CD4-positive, alpha-beta T cell treated with Interleukin-10 for 1 hour (primary cell): ENCODE results near the gene IL5RA.

Experiments
- DNase-seq: peaks from one replicate; pipeline ENCODE4 v3.0.0-alpha.2; 2020

IL5RA gene

DNA sequence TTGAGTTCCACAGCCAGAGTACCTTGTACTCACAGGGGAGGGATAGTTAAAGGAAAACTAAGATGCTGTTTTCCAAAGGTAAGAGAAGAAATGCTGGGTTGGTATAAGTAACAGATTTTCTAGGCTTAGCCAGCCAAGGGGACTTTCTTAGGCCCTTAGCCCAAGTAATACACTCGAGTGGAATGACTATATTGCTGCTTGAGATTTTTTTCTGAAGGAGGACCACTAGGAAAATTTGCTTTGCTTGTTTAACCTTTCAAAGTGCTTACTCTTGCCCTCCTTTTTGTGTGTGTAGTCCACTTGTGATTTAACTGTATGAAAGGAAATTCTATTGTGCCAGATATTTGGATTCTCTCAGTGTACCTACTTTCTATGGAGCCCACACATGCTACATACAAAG is 50.5 kb downstream of the IL5RA start:
- no peak for DNase-seq

DNA sequence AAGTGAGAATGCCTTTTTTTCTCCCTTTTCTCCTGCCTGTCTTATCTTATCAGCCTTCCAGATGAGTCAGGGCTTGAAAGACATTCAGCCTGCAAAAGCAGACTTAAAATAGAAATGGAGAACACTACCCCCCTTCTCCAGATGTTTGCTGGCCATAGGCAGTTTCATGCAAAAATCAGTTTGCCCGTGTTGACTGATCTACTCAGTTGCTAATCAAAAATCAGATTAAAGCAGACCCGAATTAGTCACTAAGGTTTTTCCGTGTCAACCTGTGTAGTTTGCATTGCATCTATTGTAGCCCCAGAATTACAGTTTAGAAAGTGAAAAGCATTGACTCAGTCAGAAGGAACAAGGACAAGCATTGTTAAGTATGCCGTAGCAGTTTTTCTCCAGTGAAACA is 56.2 kb downstream of the IL5RA start:
- DNase-seq, result no peak

DNA sequence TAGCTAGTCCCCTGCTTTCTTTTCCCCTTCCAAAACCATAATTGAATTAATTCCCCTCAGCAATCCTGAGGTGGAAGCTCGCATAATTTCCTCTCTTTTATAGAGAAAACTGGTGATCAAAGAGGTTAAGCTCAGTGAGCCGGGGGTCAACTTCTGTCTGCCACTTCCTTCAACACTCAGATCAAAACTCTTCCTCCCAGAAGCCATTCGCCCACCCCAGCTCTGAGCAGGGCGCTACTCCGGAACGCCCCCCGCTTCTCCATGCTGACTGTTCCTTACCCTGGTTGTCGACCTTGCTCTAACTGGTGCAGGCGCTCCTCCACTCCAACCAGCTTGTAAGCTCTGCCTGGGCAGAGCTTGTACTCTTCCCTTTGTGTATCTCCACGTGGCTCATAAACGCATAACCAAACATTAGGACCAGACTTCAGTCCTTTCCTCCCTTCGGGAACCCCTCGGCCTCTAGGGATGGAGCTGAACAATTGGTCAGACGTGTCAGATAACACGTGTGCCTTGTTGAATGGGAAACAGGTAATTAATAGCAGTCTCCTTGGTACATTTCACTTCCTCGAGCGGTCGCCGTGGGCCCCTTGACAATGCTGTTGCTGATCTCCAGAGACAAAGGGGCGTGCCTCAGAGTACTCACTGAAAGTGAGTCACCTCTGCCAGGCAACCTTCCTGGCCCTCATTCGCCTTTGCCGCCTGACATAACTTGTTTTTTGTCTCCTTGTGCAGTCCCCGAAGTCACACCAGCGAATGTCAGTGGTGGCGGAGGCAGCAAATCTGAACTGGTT is 71.8 kb downstream of the IL5RA start:
- DNase-seq, result no peak

DNA sequence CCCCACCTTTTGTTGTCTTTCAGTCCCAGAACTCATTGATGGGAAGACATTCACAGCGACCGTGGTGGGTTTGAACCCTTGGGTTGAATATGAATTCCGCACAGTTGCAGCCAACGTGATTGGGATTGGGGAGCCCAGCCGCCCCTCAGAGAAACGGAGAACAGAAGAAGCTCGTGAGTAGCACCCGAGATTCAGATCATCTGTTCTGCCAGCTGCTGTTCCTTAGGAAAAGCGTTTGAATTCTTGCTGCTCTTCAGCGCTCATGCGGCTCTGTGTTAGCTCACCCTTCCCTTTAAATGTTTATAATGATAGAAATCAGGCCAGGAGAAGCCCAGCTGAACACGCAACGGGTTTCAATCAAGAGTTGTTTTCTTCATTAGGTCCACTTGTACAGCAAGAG is 73.0 kb downstream of the IL5RA start:
- no peak for DNase-seq

DNA sequence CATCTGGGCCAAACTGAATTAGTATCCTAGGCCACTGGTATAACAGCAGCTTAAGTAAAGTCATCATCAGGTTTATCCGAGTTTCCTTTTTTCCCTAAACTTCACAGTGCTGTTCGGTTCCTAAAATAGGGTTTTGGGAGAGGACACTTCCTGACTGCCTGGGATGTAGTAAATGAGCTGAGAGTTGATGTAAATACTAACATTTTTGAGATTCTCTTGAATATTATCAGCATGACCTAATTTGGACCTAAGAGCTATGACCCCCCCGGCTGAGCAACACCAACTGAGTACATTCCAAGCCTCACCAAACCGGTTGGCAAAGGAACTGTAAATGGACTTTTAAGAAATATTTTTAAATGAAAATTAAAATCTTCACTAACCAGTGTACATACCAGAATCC is 78.8 kb downstream of the IL5RA start:
- no peak for DNase-seq

DNA sequence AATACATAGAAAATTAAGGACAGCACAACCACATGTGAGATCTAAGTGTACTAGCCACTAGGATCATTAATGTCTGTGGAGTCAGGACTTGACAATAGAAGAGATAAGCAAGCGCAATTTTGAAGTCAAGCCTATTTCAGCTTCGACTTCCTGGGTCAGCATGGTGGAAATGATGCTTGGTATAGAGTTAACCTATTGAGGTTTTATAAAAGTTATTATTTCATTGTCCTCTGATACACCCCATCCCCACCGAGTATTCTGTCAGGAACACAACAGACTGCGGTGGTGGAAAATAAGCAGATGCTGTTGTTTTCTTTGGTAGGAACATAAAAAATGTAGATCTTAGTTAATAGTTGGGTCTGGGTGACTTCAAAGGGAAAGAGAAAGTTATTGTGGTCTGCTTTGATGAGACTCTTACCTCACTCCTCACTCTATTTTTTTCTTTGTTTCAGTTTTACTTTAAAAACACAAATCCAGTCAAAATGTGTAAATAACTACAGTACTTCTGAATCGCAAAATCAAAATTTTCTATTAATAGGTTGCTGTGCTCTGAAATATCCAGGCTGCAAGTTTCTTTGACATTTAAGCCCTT is 82.1 kb downstream of the IL5RA start:
- DNase-seq, result peak; percentile 32

DNA sequence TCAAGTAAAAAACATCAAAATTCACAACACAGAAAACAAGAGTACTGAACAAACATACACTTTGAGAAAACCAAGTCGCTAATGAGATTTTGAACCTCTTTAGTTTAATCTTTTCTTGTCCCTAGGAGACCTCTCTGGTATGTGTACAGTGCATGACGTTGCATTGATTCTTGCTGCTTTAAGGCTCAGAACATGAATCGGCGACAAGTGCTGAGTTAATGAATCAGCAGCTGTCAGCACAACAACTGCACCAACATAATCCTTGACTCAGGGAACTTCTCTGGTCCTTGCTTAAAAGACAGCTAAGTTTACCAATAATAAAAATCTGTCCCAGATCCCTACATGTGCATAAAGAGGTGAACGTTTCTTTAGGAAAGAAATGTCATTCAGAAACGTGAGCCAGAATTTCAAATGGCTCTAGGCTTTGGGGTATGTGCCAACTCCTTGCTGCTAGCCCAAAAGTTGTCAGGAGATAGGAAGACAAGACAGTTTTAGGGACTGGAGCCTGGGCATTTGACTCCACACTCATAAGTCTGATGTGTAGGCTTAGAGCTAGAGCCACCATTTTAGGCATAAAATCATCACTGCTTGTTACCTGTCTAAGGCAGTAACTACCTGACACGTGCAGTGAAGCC is 86.9 kb downstream of the IL5RA start:
- no peak for DNase-seq

DNA sequence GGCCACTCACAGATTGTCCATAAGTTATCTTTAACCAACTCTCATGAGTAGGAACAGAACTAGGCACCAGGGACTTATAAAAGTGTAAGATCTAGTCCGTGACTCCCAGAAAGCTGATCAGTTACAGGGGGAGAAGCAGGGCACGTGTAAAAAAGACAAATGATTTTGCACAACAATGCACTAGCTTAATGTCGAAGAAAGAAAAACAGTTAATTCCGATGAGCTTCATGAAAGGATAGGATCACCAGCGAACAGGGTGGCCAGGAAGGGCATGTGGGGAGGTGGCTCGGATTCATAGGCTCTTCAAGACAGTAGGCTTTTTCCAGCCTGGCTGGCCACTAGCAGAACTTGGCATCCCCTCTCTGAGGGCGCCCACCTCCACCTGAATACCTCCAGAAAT is 90.0 kb downstream of the IL5RA start:
- DNase-seq, result no peak
